GM10847 (cell line): ENCODE results near the gene COX4I1.

Experiments used
- POLR2A ChIP-seq: IDR thresholded peaks from 2 replicates; pipeline ENCODE4 v1.6.1; 2011; ENCODE audit not compliant: insufficient read length; ENCODE audit errors: extremely low read depth

Gene COX4I1

DNA sequence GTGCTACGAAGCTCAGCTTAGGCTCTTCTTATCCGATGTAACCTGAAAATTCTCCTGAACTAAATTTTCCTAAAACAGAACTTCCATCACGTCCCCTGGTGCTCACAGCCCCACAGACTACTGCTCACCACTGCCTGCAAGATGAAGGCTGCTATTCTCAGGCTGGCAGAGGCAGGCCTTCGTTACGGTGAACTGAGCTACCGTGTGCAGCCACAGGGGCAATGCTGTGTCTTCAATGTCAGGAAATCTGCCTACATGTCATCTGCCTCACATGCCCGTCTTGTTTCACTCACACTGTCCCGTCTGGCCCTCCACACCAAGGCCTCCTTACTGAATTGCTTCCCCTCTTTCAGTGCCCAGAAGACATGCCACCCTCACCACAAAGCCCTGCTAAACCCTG, 16.1 kb upstream of the COX4I1 start:
- TF ChIP-seq POLR2A: no peak

DNA sequence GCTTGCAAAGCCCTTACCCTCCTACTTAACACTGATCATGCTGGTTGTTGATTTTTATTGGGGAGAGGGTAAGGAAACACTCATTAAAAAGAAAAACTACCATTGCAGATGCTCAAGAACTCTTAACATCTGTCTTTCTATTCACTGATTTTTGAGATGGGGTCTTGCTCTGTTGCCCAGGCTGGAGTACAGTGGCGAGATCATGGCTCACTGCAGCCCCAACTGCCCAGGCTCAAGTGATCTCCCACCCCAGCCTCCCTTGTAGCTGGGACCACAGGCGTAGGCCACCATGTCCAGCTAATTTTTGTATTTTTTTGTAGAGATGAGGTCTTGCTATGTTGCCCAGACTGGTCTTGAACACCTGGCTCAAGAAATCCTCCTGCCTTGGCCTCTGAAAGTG, 14.7 kb upstream of the COX4I1 start:
- no peak for TF ChIP-seq POLR2A

DNA sequence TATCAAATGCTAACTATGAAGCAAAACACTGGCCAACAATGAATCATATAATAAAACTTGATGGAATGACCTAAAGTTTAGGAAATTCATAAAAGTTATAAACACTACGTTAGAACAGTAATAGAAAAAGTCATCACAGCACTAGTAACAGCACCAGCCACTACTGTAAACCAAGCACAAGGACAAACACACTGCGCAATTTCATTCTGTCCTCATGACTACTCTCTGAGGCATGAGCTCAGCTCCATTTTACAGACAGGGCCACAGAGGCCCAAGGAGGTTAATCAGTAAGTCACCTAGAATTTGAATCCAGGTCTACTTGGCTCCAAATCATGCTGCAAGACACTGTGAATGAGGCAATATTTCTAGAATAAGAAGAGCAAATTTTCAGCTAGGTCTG, 13.6 kb upstream of the COX4I1 start:
- TF ChIP-seq POLR2A: no peak

DNA sequence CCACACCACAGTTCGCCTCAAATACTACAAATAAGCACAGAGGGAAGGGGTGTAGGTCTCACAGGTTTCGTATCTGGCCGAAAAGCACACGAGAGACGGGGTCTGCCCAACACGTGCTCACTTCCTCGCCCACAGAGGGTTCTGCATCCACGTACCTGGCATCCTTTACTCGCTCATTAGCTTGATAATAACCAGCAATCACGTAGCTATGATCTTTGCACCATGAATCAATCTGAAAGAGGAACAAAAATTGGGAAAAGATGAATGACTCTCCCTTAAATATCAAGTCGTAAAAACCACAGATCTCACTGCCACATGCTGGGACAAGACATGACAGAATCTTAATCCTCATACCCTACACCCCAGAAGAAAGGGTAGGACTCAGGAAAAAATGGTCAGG, 10.7 kb upstream of the COX4I1 start:
- TF ChIP-seq POLR2A: no peak

DNA sequence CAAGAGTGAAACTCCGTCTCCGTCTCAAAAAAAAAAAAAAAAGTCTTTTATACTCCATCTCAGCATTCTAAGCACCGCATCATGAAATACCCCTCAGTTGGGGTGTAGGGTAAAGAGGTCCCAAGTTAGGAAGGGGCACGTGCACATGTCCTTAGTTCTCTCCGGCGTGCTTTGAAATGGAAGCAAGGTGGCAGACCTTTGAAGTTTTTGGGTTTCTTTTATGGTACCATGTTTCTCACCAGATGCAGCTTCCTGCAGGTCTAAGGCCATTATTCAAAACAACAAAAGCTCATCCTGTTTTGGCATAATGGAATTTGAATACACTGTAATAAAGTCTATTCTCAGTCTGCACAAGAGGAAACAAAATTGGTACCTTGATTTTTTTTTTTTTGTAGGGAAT, 9.7 kb upstream of the COX4I1 start:
- no peak for TF ChIP-seq POLR2A

DNA sequence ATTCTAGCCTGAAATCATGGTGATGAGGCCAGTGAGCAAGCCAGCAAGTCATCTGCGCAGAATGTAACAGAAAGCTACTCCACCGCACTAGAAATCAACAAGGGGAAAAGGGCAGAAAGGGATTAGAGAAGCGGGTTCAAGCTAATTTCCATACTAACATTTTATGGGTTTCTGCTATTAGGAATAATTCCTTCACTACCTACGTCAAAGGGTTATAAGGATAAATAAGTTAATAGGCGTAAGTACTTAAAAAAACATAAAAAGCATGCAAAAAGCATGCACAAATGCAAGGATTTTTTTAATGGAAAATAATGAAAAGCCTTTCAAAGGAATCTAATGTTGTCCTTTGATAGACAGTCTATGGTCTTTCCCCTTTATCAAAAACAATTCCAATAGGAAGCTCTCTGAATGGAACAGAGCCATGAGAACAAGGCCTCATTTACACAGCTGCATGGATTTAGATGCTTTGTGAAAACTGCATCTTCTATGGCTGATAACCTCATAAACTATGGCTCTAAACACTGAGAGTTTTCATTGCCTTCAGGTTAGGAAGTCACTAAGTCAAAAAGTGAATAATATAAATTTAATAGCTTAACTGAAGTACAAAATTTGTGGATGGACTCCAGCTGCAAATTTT, 5.7 kb upstream of the COX4I1 start:
- no peak for TF ChIP-seq POLR2A

DNA sequence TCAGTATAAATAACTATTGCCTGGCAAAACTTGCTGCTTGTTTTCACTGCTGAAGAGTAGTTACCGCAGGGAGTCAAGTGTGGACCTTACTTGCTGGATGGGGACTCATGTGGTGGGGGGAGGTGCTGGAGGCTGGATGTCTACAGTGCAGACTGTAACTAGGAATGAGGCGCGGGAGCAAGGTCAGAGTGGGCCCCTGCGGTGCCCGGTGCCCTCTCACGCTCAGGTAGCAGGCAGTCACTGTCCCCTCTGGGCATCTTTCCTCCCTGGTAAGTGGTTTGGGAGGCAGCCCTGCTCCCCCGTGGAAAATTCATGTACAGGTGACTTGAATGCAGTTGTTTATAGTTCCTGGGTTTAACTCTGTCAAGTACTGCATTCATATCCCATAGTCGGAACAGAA, 4.8 kb upstream of the COX4I1 start:
- TF ChIP-seq POLR2A: no peak

DNA sequence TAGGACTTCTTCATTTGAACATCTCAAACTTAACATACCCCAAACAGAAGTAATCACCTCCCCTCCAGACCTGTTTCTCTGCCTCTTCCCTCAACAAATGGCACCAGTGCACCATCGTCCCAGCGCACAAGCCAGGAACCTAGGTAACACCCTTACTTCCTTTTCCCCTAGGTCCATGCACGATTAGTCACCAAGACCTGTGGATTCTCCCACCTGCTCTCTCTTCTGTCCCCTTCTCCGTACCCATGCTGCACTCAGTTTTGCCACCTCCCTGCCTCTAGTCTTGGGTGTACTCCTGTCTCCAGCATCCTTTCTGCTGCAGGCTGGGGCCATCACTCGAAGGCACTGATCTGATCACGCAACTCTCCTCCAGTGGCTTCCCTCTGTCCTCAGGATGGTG, 3.3 kb upstream of the COX4I1 start:
- TF ChIP-seq POLR2A: no peak

DNA sequence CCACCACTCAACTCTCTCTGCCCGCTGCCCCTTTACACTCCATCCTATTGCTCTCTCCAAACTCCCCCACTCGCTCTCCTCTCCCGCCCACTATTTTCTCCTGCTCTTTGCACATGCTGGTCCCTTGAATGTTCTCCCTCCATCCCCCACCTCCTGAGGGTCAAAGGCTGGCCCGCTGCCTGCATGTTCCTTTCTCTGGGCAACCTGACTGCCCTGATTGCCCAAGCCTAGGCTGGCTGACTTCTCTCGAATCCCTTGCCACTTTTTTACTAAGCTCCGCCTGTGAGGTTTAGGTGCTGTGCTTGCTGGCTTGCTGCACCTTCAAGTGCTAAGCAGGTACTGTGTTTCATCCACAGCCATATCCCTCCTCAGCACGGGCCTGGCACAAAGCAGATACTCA, 2.9 kb upstream of the COX4I1 start:
- TF ChIP-seq POLR2A: no peak

DNA sequence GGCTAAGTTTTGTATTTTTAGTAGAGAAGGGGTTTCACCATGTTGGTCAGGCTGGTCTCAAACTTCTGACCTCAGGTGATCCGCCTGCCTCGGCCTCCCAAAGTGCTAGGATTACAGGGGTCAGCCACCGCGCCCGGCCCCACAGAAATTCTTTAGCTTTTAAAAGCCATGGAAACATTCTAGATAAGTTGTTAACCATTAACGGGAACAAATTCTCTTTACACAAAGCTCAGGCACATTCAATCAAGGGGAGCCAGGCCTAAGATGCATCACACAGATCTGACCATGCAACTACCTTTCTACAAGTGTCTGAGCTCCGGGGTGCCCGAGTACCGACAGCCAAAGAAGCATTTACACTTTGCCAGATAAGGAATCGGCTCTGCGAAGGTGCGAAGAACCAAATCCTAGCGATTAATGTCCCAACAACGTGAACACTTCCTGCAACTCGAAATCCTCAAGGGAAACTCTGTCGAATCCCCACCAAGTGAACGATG, 1.2 kb upstream of the COX4I1 start:
- TF ChIP-seq POLR2A: no peak

DNA sequence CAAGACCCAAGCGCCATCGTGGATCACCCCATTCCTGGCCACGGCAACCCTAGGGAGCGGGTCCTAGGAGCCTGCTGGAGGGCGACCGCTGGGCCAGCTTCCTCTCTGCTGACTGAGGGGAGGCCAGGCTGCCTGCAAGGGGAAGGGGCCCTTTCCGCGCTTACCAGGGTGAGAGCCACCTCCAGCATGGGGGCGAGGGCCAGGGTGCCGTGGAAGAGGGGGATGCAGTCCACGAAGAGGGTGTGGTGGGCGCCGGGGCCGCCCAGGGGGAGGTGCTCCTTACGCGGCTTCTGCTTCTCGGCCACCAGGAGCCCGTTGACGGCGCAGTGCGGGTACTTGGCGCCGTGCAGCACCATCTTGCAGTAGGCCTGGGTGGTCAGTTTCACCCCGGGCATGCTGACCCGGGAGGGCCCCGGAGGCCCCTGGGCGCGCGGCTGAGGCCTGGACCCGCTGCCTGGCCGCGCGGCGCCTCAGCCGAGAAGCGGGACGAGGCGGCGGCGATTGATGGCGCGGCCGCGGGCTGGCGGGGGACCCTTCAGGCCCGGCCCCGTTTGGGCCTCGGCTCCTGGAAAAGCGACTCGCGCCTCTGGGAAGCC, 496 bp upstream of the COX4I1 start:
- TF ChIP-seq POLR2A: no peak

DNA sequence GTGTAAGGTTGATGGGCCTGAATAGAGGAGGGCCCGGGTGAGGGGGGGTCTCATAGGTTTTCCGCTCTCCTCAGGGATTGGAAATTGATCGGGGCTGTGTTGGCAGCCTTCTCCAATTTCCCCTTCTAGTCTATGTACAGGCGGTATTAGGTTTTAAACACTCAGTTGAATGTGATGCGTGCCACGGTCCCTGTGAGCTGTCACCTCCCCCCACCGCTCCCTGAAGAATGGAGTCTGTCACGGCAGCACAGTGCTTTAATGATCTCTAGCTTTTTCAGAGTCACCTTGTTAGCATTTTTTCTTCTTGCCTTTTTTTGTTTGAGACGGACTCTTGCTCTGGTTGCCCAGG, 800 bp downstream of the COX4I1 start:
- no peak for TF ChIP-seq POLR2A

DNA sequence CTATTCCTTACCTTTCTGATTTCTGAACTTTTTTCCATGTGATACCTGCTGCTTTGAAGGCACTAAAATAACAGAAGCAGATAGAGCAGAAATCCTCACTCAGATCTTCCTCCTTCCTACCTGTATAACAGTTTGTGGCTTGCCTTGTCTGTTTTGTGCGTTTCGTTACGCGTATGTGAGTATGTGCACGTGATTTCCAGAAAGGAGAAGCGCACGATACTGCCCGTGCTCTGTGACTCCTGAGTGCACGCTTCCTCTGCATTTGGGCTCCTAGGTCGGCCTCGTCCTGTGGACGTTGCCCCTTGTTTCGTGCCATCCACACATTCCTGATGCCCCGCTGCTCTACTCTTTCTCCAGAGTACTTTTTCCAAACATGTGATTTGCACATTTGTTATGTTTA, 4.1 kb downstream of the COX4I1 start:
- TF ChIP-seq POLR2A: no peak

DNA sequence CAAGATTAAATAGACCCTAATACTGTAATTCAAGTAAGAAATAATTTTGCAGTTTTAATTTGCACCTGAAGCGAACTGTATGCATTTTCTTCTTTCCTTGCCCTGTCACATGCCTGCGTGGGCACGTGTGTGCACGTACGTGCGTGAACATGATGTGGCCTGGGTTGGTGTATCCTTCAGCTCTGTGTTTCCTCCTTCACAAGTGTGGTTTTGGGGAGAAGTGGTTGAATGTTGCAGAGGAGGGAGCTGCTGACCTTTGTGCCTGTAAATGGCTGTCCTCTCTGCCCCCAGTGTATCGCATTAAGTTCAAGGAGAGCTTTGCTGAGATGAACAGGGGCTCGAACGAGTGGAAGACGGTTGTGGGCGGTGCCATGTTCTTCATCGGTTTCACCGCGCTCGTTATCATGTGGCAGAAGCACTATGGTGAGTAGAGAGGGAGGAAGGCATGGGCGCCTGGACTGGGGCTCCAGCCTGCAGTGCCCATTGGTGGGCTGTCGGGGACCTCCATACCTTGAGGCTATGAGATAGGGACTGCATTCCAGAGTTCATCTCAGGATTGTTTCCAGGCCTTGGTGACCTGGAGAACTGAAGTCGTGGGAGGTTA, 6.0 kb downstream of the COX4I1 start:
- no peak for TF ChIP-seq POLR2A

DNA sequence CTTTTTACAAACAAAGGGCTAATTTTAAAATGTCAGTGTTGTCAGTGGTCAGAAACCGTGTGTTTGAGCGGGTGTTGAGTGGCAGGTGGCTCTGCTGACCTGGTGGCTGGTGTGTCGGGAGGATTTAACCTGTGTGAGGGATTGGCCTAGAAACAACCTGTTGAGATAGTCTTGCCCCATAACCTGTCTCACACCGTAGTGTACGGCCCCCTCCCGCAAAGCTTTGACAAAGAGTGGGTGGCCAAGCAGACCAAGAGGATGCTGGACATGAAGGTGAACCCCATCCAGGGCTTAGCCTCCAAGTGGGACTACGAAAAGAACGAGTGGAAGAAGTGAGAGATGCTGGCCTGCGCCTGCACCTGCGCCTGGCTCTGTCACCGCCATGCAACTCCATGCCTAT, 7.0 kb downstream of the COX4I1 start:
- no peak for TF ChIP-seq POLR2A

DNA sequence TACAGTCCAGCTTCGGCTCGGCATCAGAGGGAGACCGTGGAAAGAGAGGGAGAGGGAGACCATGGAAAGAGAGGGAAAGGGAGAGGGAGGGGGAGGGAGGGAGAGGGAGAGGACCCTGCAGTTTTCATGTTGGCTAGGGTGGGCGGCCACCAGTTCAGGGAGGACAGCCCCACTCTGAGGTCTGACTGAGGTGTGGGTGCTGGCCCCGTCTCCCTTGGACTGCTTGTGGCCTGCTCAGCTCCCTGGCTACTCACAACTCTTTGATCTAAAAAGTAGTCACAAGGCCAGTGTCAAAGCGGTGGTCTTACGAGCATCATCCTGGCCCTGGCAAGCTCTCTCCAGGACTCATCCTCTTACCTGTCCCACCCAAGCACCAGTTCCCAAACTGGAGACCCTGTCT, 9.4 kb downstream of the COX4I1 start:
- no peak for TF ChIP-seq POLR2A

DNA sequence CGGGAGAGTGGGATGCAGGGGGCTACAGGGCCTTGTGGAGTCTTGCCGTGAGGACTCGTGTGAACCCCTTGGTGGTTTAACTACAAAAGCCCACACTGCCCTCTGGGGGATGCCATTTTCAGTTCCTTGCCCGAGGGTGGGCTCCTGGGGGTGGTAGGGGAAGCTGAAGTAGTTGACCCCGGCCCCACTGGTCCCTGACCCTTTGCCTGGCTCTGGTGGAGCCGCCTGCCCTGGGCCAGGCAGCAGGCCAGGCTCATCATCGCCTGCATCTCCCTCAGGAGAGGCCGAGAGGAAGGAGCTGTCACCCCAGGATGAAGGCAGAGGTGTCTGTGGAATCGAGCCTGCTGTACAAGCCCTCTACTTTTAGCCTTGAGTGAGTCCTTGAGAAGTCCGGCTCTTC, 10.2 kb downstream of the COX4I1 start:
- no peak for TF ChIP-seq POLR2A
